ENCODE measurements around the gene KCTD18. TPM values are rescaled to one million over a fixed set of nuclear protein-coding genes. Genes with fewer than 3 reads are reported as not detected.

The KCTD18 gene
- total and polyA plus RNA-seq, 10 of the 15 experiments (the other 5 are each of a cell fraction or from before 2014, with no cell fraction given): 1.4 to 16.9 (median 12.5) TPM

- ATAC-seq (peak; percentile 3), DNase-seq (ENCODE audit: low read depth, low spot score) (no peak), FAIRE-seq (no peak)
- Histone ChIP-seq H3K4me3 (peak overlapping the region; percentile 86), H3K9ac (ENCODE audit: control insufficient read depth, insufficient read depth, low read length) (peak overlapping the region; percentile 99), H2AFZ (ENCODE audit: control insufficient read depth, low read depth, low read length) (peak overlapping the region; percentile 78), H3K36me3 (ENCODE audit: control insufficient read depth in 2 of 2, insufficient read depth in 2 of 2, low read length in 1 of 2) (no peaks in the 10 kb centered on the region), H3K4me1 (ENCODE audit: control insufficient read depth, insufficient read depth, low read length) (no peaks in the 10 kb centered on the region), H3K4me2 (ENCODE audit: control insufficient read depth, insufficient read depth) (peak overlapping the region; percentile 75), H3K79me2 (ENCODE audit: control insufficient read depth, insufficient read depth, low read length) (peaks cover 11% of the 10 kb centered on the region), H3K9me3 (replicated peaks; ENCODE audit: control insufficient read depth, insufficient read depth, low read length) (no peaks in the 10 kb centered on the region), H3K27ac (ENCODE audit: control insufficient read depth, insufficient read depth) (peak overlapping the region; percentile 80), H3K27me3 (replicated peaks in 1 of 2; ENCODE audit: control insufficient read depth in 2 of 2, insufficient read depth in 2 of 2, low read length in 1 of 2) (no peaks in the 10 kb centered on the region), H4K20me1 (ENCODE audit: control insufficient read depth, insufficient read depth) (no peaks in the 10 kb centered on the region)
- in situ Hi-C loops (cut with MboI) (no loop called here), intact Hi-C loops (cut with micrococcal nuclease; ENCODE audit: unreplicated experiment) (no loop called here)
- POLR2A ChIA-PET: interaction anchor here (0.7 to 1.9 kb wide), 4 partner anchors 11 to 26 kb away, joined by 3 to 14 read pairs (median 5); partner anchors contain the start of gene SGO2
- TF ChIP-seq SRF (IDR thresholded peaks at IDR 0.05; ENCODE audit: low read depth in 2 of 2, low read length in 2 of 2) (no peak), MLLT1 (IDR thresholded peaks at IDR 0.05) (0 out of 2 replicates have a peak, but pooled peaks have one; percentile 9)
- CTCF ChIA-PET: interaction anchor here (0.6 to 5.1 kb wide), 5 partner anchors 13 to 30 kb away, joined by 3 to 45 read pairs (median 6); partner anchors contain the start of gene SGO2
- RAD21 ChIA-PET (ENCODE audit: unreplicated experiment): interaction anchor here (1.2 to 2.4 kb wide), 2 partner anchors 23 to 26 kb away, joined by 5 to 20 read pairs; no protein-coding TSS in a partner anchor
- SMC1A ChIA-PET (ENCODE audit: uncharacterized antibody, unreplicated experiment): interaction anchor here (1.1 to 1.2 kb wide), 2 partner anchors 10 to 16 kb away, joined by 3 read pairs; partner anchors contain the start of gene SGO2
- BruUV-seq (replicated peaks): no TSS peak
- WGBS (ENCODE audit: insufficient coverage, insufficient replicate concordance, low lambda C conversion rate, missing lambda C conversion rate): 10% methylated on average over 8 of the region's 8 CpGs
Measured at GRCh38 chr2:200509235-200509611, 645 bp downstream of the KCTD18 start.

GRCh38 chr2:200507179-200507578, 2.7 kb downstream of the KCTD18 start:
- ChIA-PET RAD21 (ENCODE audit: unreplicated experiment) (no interaction called here), CTCF (interaction anchor here (0.7 to 5.1 kb wide), 4 partner anchors 13 to 25 kb away, joined by 3 to 45 read pairs (median 4); no protein-coding TSS in a partner anchor), POLR2A (interaction anchor here (1.5 kb wide), 1 partner anchor 21 kb away, joined by 5 read pairs; no protein-coding TSS in a partner anchor), SMC1A (ENCODE audit: uncharacterized antibody, unreplicated experiment) (interaction anchor here (0.7 to 1.2 kb wide), 4 partner anchors 13 to 24 kb away, joined by 3 to 4 read pairs (median 3); no protein-coding TSS in a partner anchor)
- TF ChIP-seq BRCA1 (IDR thresholded peaks at IDR 0.05; ENCODE audit: low read depth, low read length): no peak
- no peak for TF ChIP-seq SUZ12 (IDR thresholded peaks at IDR 0.05; ENCODE audit: unreplicated experiment)
- no peak for TF ChIP-seq CREB1 (IDR thresholded peaks at IDR 0.05; ENCODE audit: low read depth)
- TF ChIP-seq KAT2A (conservative IDR thresholded peaks at IDR 0.05; ENCODE audit: control insufficient read depth, low read depth, low read length): no peak
- TF ChIP-seq BMI1 (IDR thresholded peaks at IDR 0.05; ENCODE audit: borderline replicate concordance): no peak
- TF ChIP-seq CEBPZ (IDR thresholded peaks at IDR 0.05; ENCODE audit: low read depth, low read length): no peak
- no peak for TF ChIP-seq MAX (IDR thresholded peaks at IDR 0.05; ENCODE audit: low read depth, low read length)
- no peak for TF ChIP-seq SIN3A (IDR thresholded peaks at IDR 0.05; ENCODE audit: low read depth, low read length)
- no peak for TF ChIP-seq MYB (IDR thresholded peaks at IDR 0.05; ENCODE audit: borderline replicate concordance, low read depth, low read length)
- Histone ChIP-seq H3K9me3 (replicated peaks; ENCODE audit: control insufficient read depth, insufficient read depth, low read length) (no peaks in the 10 kb centered on the region), H3K4me2 (ENCODE audit: control insufficient read depth, insufficient read depth) (no peak overlapping the region), H3K79me2 (ENCODE audit: control insufficient read depth, insufficient read depth, low read length) (peaks cover 11% of the 10 kb centered on the region), H3K4me3 (no peak overlapping the region), H3K9ac (ENCODE audit: control insufficient read depth, insufficient read depth, low read length) (no peak overlapping the region), H4K20me1 (ENCODE audit: control insufficient read depth, insufficient read depth) (no peaks in the 10 kb centered on the region), H2AFZ (ENCODE audit: control insufficient read depth, low read depth, low read length) (no peak overlapping the region), H3K27me3 (replicated peaks in 1 of 2; ENCODE audit: control insufficient read depth in 2 of 2, insufficient read depth in 2 of 2, low read length in 1 of 2) (no peaks in the 10 kb centered on the region), H3K36me3 (ENCODE audit: control insufficient read depth in 2 of 2, insufficient read depth in 2 of 2, low read length in 1 of 2) (no peaks in the 10 kb centered on the region), H3K27ac (ENCODE audit: control insufficient read depth, insufficient read depth) (no peak overlapping the region), H3K4me1 (ENCODE audit: control insufficient read depth, insufficient read depth, low read length) (no peaks in the 10 kb centered on the region)
- DNase-seq (ENCODE audit: low read depth, low spot score) (no peak), FAIRE-seq (no peak), ATAC-seq (no peak)
- WGBS (ENCODE audit: insufficient coverage, insufficient replicate concordance, low lambda C conversion rate, missing lambda C conversion rate): 97% methylated on average over 2 of the region's 2 CpGs
- BruUV-seq (replicated peaks): no TSS peak
- in situ Hi-C loops (cut with MboI) (no loop called here), intact Hi-C loops (cut with micrococcal nuclease; ENCODE audit: unreplicated experiment) (no loop called here)
